ENCODE measurements around the gene TMTC2.
A peak's percentile ranks its signal among the peaks of the same experiment; 100 is the strongest.

TMTC2 gene

DNA sequence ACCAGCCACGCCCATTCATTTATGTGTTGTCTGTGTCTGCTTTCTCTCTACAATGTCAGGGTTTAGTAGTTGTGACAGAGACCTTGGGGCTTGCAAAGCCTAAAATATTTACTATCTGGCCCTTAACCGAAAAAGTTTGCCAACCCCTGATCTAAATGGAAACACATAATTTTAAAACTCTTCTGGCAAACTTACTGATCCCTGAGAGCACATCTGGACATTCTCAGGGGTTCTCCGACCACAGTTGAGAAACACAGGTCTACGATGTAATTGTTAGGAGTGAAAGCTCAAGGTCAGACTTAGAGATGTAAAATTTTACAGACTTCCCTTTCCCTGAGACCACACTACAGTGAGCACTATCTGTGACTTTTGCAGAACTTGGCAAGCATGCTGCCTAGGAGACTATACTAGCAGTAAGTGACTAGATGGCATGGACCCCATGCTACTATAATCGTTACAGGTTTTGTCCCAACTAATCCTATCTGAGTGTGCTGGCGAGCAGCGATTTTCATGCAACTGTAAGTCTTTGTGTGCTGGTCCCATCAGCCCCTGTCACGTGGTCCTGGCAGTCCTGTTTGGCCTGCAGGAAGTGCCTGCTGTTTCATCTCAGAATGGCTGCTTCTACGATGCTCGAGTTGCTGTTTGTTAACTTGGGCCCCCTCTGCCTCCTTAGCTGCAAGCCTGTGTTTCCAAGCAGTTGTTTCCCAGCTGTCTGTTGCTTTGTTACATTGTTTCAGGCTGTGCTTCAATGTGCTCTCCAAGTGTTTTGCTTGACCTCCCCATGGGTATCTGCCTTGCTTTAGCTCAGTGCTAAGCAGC, 21.6 kb downstream of the TMTC2 start:
- H3K4me3 ChIP-seq (ENCODE audit: insufficient read length, low read depth) = no peak overlapping the region
- H3K9ac ChIP-seq (ENCODE audit: insufficient read length, low read depth) = no peak overlapping the region
- peak; percentile 9 for DNase-seq (ENCODE audit: low read depth, low spot score)
- no peak for TF ChIP-seq SUZ12 (IDR thresholded peaks at IDR 0.05; ENCODE audit: extremely low read depth, insufficient read depth, insufficient read length)
- no peak for TF ChIP-seq YY1 (IDR thresholded peaks at IDR 0.05; ENCODE audit: insufficient read depth, insufficient read length)
- no peak for TF ChIP-seq ZNF274 (IDR thresholded peaks at IDR 0.05; ENCODE audit: low read depth, low read length)
- H3K9me3 ChIP-seq (ENCODE audit: insufficient read depth, low read length) = peaks cover 1% of the 10 kb centered on the region; the same call in 1 of the 2 replicates
- H3K36me3 ChIP-seq (ENCODE audit: insufficient read depth, insufficient read length, low read length) = no peaks in the 10 kb centered on the region
- H3K27me3 ChIP-seq (ENCODE audit: insufficient read depth, insufficient read length) = no peaks in the 10 kb centered on the region
- peaks cover 4% of the 10 kb centered on the region for H3K4me1 ChIP-seq (ENCODE audit: insufficient read depth, insufficient read length)

DNA sequence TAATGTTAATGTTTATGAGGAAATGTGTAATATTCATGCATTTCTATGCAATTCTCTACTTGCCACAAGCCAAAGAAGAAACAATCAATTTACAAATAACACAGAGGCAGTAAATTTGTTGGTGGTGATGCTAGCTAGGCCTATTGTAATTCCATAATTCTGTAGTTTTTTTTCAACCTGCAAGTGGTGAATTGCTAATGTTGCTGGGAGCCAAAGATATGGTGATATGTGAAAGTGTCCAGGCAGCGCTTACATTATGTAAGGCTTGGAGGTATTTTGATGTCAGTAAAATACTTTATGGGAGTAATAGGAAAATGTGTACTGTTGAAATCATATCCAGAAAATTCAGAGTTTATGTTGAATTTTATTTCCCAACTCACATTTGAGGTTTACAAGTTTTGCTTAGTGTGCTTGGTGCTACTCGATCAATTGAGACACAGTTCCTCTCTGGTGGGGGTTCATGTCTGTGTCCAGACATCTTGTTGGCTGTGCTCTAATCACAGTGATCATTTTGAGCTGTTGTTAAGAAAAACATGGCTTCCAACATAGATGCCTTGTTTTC, 23.2 kb downstream of the TMTC2 start:
- Histone ChIP-seq H3K9ac (ENCODE audit: insufficient read length, low read depth) (no peak overlapping the region), H3K4me3 (ENCODE audit: insufficient read length, low read depth) (no peak overlapping the region)
- TF ChIP-seq SUZ12 (IDR thresholded peaks at IDR 0.05; ENCODE audit: extremely low read depth, insufficient read depth, insufficient read length) (no peak), ZNF274 (IDR thresholded peaks at IDR 0.05; ENCODE audit: low read depth, low read length) (no peak), YY1 (IDR thresholded peaks at IDR 0.05; ENCODE audit: insufficient read depth, insufficient read length) (no peak)

DNA sequence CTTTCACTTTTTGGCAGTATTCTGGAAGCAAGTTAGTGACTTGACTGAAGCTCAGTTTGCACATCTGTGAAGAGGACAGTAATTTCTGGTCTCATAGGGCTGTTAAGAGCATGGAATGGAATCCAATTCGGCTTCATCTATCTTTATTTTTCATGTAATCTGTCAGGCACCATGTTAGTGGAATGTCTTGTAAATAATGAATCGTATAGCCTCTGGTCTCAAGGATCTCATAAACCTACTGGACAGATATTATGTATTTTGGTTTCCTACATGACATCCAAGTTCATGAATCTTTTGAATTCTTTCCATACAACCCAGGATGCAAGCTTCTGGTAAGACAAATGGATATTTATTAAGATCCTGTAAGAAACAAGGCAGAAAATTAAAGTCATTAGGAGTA, 24.0 kb downstream of the TMTC2 start:
- H3K27me3 ChIP-seq (ENCODE audit: insufficient read depth, insufficient read length) = no peaks in the 10 kb centered on the region
- H3K4me1 ChIP-seq (ENCODE audit: insufficient read depth, insufficient read length) = peaks cover 4% of the 10 kb centered on the region
- TF ChIP-seq SUZ12 (IDR thresholded peaks at IDR 0.05; ENCODE audit: extremely low read depth, insufficient read depth, insufficient read length) = no peak
- no peak for TF ChIP-seq ZNF274 (IDR thresholded peaks at IDR 0.05; ENCODE audit: low read depth, low read length)
- TF ChIP-seq YY1 (IDR thresholded peaks at IDR 0.05; ENCODE audit: insufficient read depth, insufficient read length) = no peak
- no peaks in the 10 kb centered on the region for H3K36me3 ChIP-seq (ENCODE audit: insufficient read depth, insufficient read length, low read length)
- no peak for DNase-seq (ENCODE audit: low read depth, low spot score)
- H3K9me3 ChIP-seq (ENCODE audit: insufficient read depth, low read length) = peaks cover 7% of the 10 kb centered on the region; the same call in 1 of the 2 replicates
- no peak overlapping the region for H3K4me3 ChIP-seq (ENCODE audit: insufficient read length, low read depth)
- H3K9ac ChIP-seq (ENCODE audit: insufficient read length, low read depth) = no peak overlapping the region

More for the DNA sequence above, 23.2 kb downstream of the TMTC2 start:
- Histone ChIP-seq H3K9me3 (ENCODE audit: insufficient read depth, low read length) (peaks cover 7% of the 10 kb centered on the region; the same call in 1 of the 2 replicates), H3K27me3 (ENCODE audit: insufficient read depth, insufficient read length) (no peaks in the 10 kb centered on the region), H3K36me3 (ENCODE audit: insufficient read depth, insufficient read length, low read length) (no peaks in the 10 kb centered on the region), H3K4me1 (ENCODE audit: insufficient read depth, insufficient read length) (peaks cover 4% of the 10 kb centered on the region)
- DNase-seq (ENCODE audit: low read depth, low spot score) = no peak

- no peaks in the 10 kb centered on the region for H3K36me3 ChIP-seq (ENCODE audit: insufficient read depth, insufficient read length, low read length)
- H3K9me3 ChIP-seq (ENCODE audit: insufficient read depth, low read length) = peaks cover 7% of the 10 kb centered on the region; the same call in 1 of the 2 replicates
- no peak overlapping the region for H3K4me3 ChIP-seq (ENCODE audit: insufficient read length, low read depth)
- H3K4me1 ChIP-seq (ENCODE audit: insufficient read depth, insufficient read length) = no peaks in the 10 kb centered on the region
- no peak overlapping the region for H3K9ac ChIP-seq (ENCODE audit: insufficient read length, low read depth)
- H3K27me3 ChIP-seq (ENCODE audit: insufficient read depth, insufficient read length) = no peaks in the 10 kb centered on the region
- TF ChIP-seq ZNF274 (IDR thresholded peaks at IDR 0.05; ENCODE audit: low read depth, low read length) = no peak
- TF ChIP-seq YY1 (IDR thresholded peaks at IDR 0.05; ENCODE audit: insufficient read depth, insufficient read length) = no peak
- no peak for TF ChIP-seq SUZ12 (IDR thresholded peaks at IDR 0.05; ENCODE audit: extremely low read depth, insufficient read depth, insufficient read length)
- no peak for DNase-seq (ENCODE audit: low read depth, low spot score)
Observed at GRCh38 chr12:82714427-82714826, 27.7 kb downstream of the TMTC2 start.

GRCh38 chr12:82721726-82722125, 35.0 kb downstream of the TMTC2 start:
- Histone ChIP-seq H3K4me1 (ENCODE audit: insufficient read depth, insufficient read length) (no peaks in the 10 kb centered on the region), H3K36me3 (ENCODE audit: insufficient read depth, insufficient read length, low read length) (no peaks in the 10 kb centered on the region), H3K4me3 (ENCODE audit: insufficient read length, low read depth) (no peak overlapping the region), H3K9me3 (ENCODE audit: insufficient read depth, low read length) (no peaks in the 10 kb centered on the region), H3K27me3 (ENCODE audit: insufficient read depth, insufficient read length) (no peaks in the 10 kb centered on the region), H3K9ac (ENCODE audit: insufficient read length, low read depth) (no peak overlapping the region)
- TF ChIP-seq ZNF274 (IDR thresholded peaks at IDR 0.05; ENCODE audit: low read depth, low read length) = no peak
- TF ChIP-seq YY1 (IDR thresholded peaks at IDR 0.05; ENCODE audit: insufficient read depth, insufficient read length) = no peak
- no peak for TF ChIP-seq SUZ12 (IDR thresholded peaks at IDR 0.05; ENCODE audit: extremely low read depth, insufficient read depth, insufficient read length)
- DNase-seq (ENCODE audit: low read depth, low spot score) = no peak

- no peaks in the 10 kb centered on the region for H3K27me3 ChIP-seq (ENCODE audit: insufficient read depth, insufficient read length)
- no peak overlapping the region for H3K4me3 ChIP-seq (ENCODE audit: insufficient read length, low read depth)
- no peaks in the 10 kb centered on the region for H3K9me3 ChIP-seq (ENCODE audit: insufficient read depth, low read length)
- no peak overlapping the region for H3K9ac ChIP-seq (ENCODE audit: insufficient read length, low read depth)
- no peaks in the 10 kb centered on the region for H3K4me1 ChIP-seq (ENCODE audit: insufficient read depth, insufficient read length)
- H3K36me3 ChIP-seq (ENCODE audit: insufficient read depth, insufficient read length, low read length) = no peaks in the 10 kb centered on the region
- no peak for DNase-seq (ENCODE audit: low read depth, low spot score)
- TF ChIP-seq YY1 (IDR thresholded peaks at IDR 0.05; ENCODE audit: insufficient read depth, insufficient read length) = no peak
- TF ChIP-seq ZNF274 (IDR thresholded peaks at IDR 0.05; ENCODE audit: low read depth, low read length) = no peak
- no peak for TF ChIP-seq SUZ12 (IDR thresholded peaks at IDR 0.05; ENCODE audit: extremely low read depth, insufficient read depth, insufficient read length)
Observed at GRCh38 chr12:82723093-82723492, 36.4 kb downstream of the TMTC2 start.

GRCh38 chr12:82723891-82724290, 37.2 kb downstream of the TMTC2 start:
- H3K9me3 ChIP-seq (ENCODE audit: insufficient read depth, low read length) = peaks cover 6% of the 10 kb centered on the region; the same call in 1 of the 2 replicates
- no peaks in the 10 kb centered on the region for H3K27me3 ChIP-seq (ENCODE audit: insufficient read depth, insufficient read length)
- no peaks in the 10 kb centered on the region for H3K36me3 ChIP-seq (ENCODE audit: insufficient read depth, insufficient read length, low read length)
- DNase-seq (ENCODE audit: low read depth, low spot score) = no peak
- H3K4me3 ChIP-seq (ENCODE audit: insufficient read length, low read depth) = no peak overlapping the region
- no peak overlapping the region for H3K9ac ChIP-seq (ENCODE audit: insufficient read length, low read depth)
- no peak for TF ChIP-seq ZNF274 (IDR thresholded peaks at IDR 0.05; ENCODE audit: low read depth, low read length)
- TF ChIP-seq YY1 (IDR thresholded peaks at IDR 0.05; ENCODE audit: insufficient read depth, insufficient read length) = no peak
- no peak for TF ChIP-seq SUZ12 (IDR thresholded peaks at IDR 0.05; ENCODE audit: extremely low read depth, insufficient read depth, insufficient read length)
- no peaks in the 10 kb centered on the region for H3K4me1 ChIP-seq (ENCODE audit: insufficient read depth, insufficient read length)
